Skeletal muscle satellite cell (primary cell): Measurements from ENCODE around the gene MT1G.
"Not testable (repeated sequence)": the region's sequence is repeated elsewhere in the genome, so short reads cannot be mapped to it uniquely, and the experiment has no call there.

Experiments
- H3K27me3 ChIP-seq: 2 replicates; pipeline ENCODE4 v1.7.0; 2013; ENCODE audit warnings: low read length; ENCODE audit not compliant: control insufficient read depth, insufficient read depth
- H3K36me3 ChIP-seq: 2 replicates; pipeline ENCODE4 v1.7.0; 2013; ENCODE audit warnings: mild to moderate bottlenecking, control low read depth, low read length; ENCODE audit not compliant: insufficient read depth
- H3K4me1 ChIP-seq: 2 replicates; pipeline ENCODE4 v1.7.0; 2013; ENCODE audit warnings: low read length; ENCODE audit not compliant: control insufficient read depth, insufficient read depth
- H3K4me2 ChIP-seq: 2 replicates; pipeline ENCODE4 v1.7.0; 2013; ENCODE audit warnings: mild to moderate bottlenecking, low read length
- H3K4me3 ChIP-seq: 2 replicates; pipeline ENCODE4 v1.7.0; 2013; ENCODE audit warnings: low read length
- H3K9ac ChIP-seq: 2 replicates; pipeline ENCODE4 v1.7.0; 2013; ENCODE audit warnings: mild to moderate bottlenecking, low read depth, low read length, moderate library complexity
- H3K9me3 ChIP-seq: replicated peaks from 2 replicates; pipeline ENCODE4 v1.7.0; 2013; ENCODE audit warnings: mild to moderate bottlenecking, control low read depth, low read length

The MT1G gene

DNA sequence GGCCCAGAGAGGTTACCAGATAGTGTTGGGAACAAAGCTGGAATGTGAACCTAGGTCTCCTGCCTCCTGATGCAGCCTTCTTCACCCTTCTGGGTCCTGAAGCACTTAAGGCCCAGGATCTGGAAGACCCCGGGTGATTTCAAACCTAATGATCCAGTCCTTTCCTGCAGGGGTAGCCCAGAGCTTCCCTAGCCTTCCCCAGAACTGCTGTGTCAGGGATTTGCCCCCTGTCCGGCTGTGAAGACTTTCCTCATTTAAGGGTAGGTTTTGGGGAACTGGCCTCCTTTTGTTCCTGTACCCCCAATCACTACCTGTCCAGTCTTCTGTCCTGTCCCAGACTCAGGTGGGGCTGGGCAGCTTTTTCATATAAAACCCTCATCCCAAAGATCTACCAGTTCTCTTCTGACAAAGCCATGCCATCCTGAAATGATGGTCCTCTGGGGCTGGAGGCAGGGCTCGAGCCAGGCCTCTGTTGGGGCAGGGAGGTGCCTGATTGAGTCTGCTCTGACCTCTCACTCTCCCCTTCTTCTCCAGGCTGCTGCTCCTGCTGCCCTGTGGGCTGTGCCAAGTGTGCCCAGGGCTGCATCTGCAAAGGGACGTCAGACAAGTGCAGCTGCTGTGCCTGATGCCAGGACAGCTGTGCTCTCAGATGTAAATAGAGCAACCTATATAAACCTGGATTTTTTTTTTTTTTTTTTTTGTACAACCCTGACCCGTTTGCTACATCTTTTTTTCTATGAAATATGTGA is 15.7 kb upstream of the MT1G start:
- Histone ChIP-seq H3K4me3 (peak overlapping the region; percentile 72), H3K9me3 (no peaks in the 10 kb centered on the region), H3K36me3 (no peaks in the 10 kb centered on the region), H3K4me2 (peak overlapping the region; percentile 87), H3K27me3 (no peaks in the 10 kb centered on the region), H3K4me1 (peaks cover 25% of the 10 kb centered on the region), H3K9ac (peak overlapping the region; percentile 81)

DNA sequence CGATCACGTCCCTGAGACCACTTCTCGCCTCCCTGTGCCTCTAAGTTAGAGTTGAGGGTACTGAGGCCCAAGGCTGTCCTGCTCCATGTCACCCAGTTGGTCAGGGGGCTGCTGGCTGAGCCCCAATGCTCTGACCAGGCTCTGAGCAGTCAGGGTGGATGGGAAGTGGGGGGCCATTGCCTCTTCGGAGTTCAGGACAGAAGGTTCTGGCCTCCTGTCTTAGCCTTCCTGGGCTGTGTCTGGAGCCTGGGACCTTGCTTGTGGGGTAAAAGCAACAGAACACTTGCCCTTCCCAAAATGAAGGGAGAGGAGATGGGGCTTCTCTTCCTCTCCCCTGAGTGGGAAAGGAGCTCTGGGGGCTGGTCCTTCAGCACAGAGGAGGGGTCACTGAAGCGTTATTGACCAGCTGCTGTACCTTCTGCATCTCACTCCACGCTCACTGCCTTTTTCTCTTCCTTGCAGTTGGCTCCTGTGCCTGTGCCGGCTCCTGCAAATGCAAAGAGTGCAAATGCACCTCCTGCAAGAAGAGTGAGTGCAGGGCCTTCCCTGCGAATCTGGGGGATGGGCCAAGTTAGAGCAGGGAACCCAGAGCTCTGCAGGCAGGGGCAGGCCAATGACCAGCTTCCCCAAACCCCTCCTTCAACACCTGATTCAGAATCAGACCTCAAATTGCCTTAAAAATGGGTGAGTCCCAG is 15.0 kb upstream of the MT1G start:
- H3K36me3 ChIP-seq, result no peaks in the 10 kb centered on the region
- H3K4me3 ChIP-seq, result peak overlapping the region; percentile 72
- peaks cover 25% of the 10 kb centered on the region for H3K4me1 ChIP-seq

GRCh38 chr16:56681939-56682702 is 14.3 kb upstream of the MT1G start, which contains the start of gene MT1X:
Gene MT1X (plus strand): TSS chr16:56682470. CDS start chr16:56682541, 71 bp downstream.
- H3K4me2 ChIP-seq, result peak within 1 kb of the TSS; percentile 87
- peak within 1 kb of the TSS; percentile 72 for H3K4me3 ChIP-seq
- peak within 1 kb of the TSS; percentile 81 for H3K9ac ChIP-seq

More for the DNA sequence above, 15.0 kb upstream of the MT1G start:
- H3K27me3 ChIP-seq, result no peaks in the 10 kb centered on the region
- no peaks in the 10 kb centered on the region for H3K9me3 ChIP-seq
- H3K4me2 ChIP-seq, result peak overlapping the region; percentile 87
- H3K9ac ChIP-seq, result peak overlapping the region; percentile 81

GRCh38 chr16:56679818-56680217 is 12.0 kb upstream of the MT1G start:
- Histone ChIP-seq H3K9ac (no peak overlapping the region), H3K27me3 (no peaks in the 10 kb centered on the region), H3K9me3 (no peaks in the 10 kb centered on the region), H3K4me2 (no peak overlapping the region), H3K36me3 (no peaks in the 10 kb centered on the region), H3K4me1 (peaks cover 25% of the 10 kb centered on the region), H3K4me3 (no peak overlapping the region)

More at GRCh38 chr16:56681939-56682702, 14.3 kb upstream of the MT1G start, which contains the start of gene MT1X:
- H3K36me3 ChIP-seq, result no peaks in the 10 kb centered on the region
- peaks cover 25% of the 10 kb centered on the region for H3K4me1 ChIP-seq
- H3K27me3 ChIP-seq, result no peaks in the 10 kb centered on the region
- H3K9me3 ChIP-seq, result no peaks in the 10 kb centered on the region

DNA sequence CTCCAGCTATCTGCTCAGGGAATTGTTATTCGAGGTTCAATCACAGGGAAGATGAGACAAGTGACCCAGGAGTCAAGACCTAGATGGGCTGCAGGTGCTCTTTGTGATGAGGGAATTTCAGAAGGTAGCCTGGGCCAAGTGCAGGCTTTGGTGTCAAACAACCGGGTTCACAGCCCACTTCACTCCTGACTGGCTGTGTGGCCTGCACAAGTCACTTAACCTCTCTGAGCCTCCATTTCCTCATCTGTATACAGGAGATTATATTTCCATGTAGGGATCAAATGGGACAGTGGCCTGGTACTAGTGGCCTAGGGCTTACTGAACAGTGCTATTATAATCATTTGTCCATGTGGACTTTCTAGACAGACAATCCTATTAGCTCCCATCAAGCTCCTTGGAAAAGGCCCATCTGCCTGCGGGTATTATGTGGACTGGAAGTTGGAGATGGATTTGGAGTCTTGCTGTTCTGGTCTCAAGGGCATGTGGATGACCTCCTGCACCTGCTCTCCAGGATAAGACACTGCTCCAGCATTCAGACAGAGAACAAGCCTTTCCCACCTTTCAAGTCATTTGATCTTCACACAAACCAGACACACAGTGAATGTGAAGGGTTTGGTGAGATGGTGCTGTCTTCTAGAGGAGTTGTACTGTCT is 11.3 kb upstream of the MT1G start:
- Histone ChIP-seq H3K36me3 (no peaks in the 10 kb centered on the region), H3K9me3 (no peaks in the 10 kb centered on the region), H3K4me3 (no peak overlapping the region), H3K27me3 (no peaks in the 10 kb centered on the region), H3K9ac (no peak overlapping the region), H3K4me1 (peaks cover 20% of the 10 kb centered on the region), H3K4me2 (no peak overlapping the region)

DNA sequence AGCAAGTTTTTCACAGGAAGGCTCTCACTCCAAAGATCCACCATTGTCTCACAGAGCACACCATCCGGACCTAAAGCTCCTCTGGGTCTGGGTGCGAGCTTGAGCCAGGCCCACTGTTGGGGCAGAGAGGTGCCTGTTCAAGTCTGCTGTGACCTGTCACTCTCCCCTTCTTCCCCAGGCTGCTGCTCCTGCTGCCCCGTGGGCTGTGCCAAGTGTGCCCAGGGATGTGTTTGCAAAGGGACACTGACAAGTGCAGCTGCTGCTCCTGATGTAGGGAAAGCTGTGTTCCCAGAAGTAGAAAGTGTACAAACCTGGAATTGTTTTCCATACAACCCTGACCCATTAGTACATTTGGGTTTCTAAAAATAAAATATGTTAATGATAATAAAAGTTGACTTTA is 9.6 kb upstream of the MT1G start:
- peaks cover 5% of the 10 kb centered on the region for H3K4me1 ChIP-seq
- no peaks in the 10 kb centered on the region for H3K36me3 ChIP-seq
- no peak overlapping the region for H3K4me3 ChIP-seq
- no peaks in the 10 kb centered on the region for H3K27me3 ChIP-seq
- H3K9ac ChIP-seq, result no peak overlapping the region
- H3K9me3 ChIP-seq, result no peaks in the 10 kb centered on the region
- H3K4me2 ChIP-seq, result no peak overlapping the region

DNA sequence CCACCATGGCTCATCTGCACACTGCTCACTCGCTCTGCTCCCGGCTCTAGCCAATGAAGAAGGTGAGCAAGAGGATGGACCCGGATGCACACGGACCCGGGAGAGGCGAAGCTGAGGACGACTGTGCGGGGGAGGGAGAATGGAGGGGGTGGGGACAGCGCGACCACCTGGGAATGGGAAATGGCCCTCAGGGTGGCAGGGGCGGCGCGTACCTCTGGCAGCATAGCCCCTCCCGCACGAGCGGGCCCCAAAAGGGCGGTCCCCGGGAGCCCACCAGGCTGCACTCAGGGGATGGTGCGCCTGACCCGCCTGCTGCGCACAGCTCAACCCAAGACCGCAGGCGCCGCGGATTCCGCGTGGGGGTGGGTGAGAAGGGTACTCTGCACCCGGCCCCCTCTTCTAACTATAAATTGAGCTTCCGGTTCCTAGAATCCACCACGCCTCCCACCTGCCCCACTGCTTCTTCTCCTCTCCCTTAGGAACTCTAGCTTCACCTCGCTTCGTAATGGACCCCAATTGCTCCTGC is 7.9 kb upstream of the MT1G start:
- Histone ChIP-seq H3K4me3 (no peak overlapping the region), H3K9me3 (no peaks in the 10 kb centered on the region), H3K9ac (no peak overlapping the region), H3K4me1 (no peaks in the 10 kb centered on the region), H3K27me3 (peaks cover 7% of the 10 kb centered on the region), H3K36me3 (no peaks in the 10 kb centered on the region), H3K4me2 (no peak overlapping the region)

DNA sequence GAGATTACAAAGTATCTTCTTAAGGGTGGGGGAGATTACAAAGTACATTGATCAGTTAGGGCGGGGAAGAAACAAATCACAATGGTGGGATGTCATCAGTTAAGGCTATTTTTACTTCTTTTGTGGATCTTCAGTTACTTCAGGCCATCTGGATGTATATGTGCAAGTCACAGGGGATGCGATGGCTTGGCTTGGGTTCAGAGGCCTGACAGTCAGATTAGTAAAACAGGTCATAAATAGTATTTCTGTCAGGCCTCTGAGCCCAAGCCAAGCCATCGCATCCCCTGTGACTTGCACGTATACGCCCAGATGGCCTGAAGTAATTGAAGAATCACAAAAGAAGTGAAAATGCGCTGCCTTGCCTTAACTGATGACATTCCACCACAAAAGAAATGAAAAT is 6.7 kb upstream of the MT1G start:
- not testable (repeated sequence) for H3K36me3 ChIP-seq, H3K4me3 ChIP-seq, H3K4me2 ChIP-seq, H3K9ac ChIP-seq, H3K4me1 ChIP-seq, H3K9me3 ChIP-seq
- peaks cover 18% of the 10 kb centered on the region for H3K27me3 ChIP-seq

DNA sequence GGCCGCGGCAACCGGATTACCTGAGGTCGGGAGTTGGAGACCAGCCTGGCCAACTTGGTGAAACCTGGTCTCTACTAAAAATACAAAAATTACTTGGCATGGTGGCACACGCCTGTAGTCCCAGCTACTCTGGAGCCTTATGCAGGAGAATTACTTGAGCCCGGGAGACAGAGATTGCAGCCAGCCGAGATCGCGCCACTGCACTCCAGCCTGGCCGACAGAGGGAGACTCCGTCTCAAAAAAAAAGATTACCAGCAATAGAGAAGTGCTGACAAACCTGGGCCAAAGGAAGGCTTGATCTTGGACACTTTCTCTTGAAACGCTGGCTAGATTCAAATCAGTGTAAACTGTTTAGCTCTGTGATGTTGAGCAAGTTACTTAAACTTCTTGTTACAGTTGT is 6.1 kb upstream of the MT1G start:
- no peak overlapping the region for H3K9ac ChIP-seq
- no peak overlapping the region for H3K4me3 ChIP-seq
- H3K4me1 ChIP-seq, result no peaks in the 10 kb centered on the region
- no peaks in the 10 kb centered on the region for H3K9me3 ChIP-seq
- H3K27me3 ChIP-seq, result peaks cover 25% of the 10 kb centered on the region
- H3K4me2 ChIP-seq, result no peak overlapping the region
- H3K36me3 ChIP-seq, result no peaks in the 10 kb centered on the region

- H3K27me3 ChIP-seq, result peaks cover 35% of the 10 kb centered on the region
Measured at GRCh38 chr16:56672761-56673536, 5.1 kb upstream of the MT1G start.

More at GRCh38 chr16:56672761-56673536, 5.1 kb upstream of the MT1G start:
- no peaks in the 10 kb centered on the region for H3K9me3 ChIP-seq
- no peak overlapping the region for H3K4me2 ChIP-seq
- no peaks in the 10 kb centered on the region for H3K36me3 ChIP-seq
- no peak overlapping the region for H3K9ac ChIP-seq
- peaks cover 1% of the 10 kb centered on the region for H3K4me1 ChIP-seq
- H3K4me3 ChIP-seq, result no peak overlapping the region
